WTC11 (cell line): ENCODE data around the gene WWOX.

ENCODE experiments used
- CTCF ChIP-seq: fragments of 200-600 bp; IDR thresholded peaks from 2 replicates; pipeline ENCODE4 v1.8.0; 2022; ENCODE audit warnings: antibody characterized with exemption
- ESRRA ChIP-seq: sonication (generic); formaldehyde crosslinking; IDR thresholded peaks from 2 replicates; pipeline ENCODE4 v1.8.1; 2022; ENCODE audit warnings: mild to moderate bottlenecking, missing genetic modification reagents, borderline replicate concordance

- TF ChIP-seq CTCF = no peak
- no peak for TF ChIP-seq ESRRA
These were observed 290.6 kb downstream of the WWOX start for GRCh38 chr16:78390092-78390491.
